NCI-H187 (cell line): Measurements from ENCODE around the gene KRT38.
A peak's percentile ranks its signal among the peaks of the same experiment; 100 is the strongest.
"Not testable (repeated sequence)": the region's sequence is repeated elsewhere in the genome, so short reads cannot be mapped to it uniquely, and the experiment has no call there.

Source experiments
- DNase-seq, 2 experiments: peaks; one replicate each; lab custom pipeline; 2025; lab: John Stamatoyannopoulos, UW

The KRT38 gene

DNA sequence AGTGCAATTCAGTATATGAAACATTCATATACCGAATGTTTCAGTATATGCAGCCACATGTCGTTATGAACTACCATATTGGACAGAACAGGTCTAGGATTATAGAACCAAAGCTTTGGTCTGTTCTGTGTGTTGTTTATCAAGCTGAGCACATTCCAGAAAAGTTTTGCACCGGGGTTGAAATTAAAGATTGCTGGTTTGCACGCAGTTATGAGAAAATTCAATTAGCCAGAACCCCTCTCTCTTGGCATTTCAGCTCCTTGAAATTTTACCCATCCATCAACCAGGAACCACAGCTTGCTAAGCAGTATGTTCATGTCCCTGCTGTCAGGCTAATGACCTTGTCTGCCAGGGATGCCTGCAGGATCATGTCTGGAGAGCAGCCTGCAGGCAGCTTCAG is 16.9 kb upstream of the KRT38 start:
- DNase-seq, result no peak

DNA sequence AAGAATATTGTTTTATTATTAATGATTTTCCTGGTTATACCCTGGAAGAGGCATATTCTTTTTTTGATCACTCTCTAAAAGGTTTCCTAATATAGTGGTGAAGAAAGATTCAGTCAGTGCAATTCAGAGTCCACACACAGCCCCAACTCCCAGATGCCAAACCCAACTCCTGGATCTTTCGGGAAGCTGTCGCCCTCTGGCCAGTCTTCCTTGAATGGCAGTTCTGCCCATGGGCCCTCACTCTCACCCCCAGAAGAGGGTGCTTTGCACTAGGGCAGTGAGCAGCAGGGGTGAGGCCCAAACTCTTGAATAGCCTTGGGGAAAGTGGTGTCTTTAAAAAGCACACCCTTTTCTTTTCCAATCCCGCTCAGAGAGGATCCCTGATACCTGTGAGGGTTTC is 15.4 kb upstream of the KRT38 start:
- no peak for DNase-seq

DNA sequence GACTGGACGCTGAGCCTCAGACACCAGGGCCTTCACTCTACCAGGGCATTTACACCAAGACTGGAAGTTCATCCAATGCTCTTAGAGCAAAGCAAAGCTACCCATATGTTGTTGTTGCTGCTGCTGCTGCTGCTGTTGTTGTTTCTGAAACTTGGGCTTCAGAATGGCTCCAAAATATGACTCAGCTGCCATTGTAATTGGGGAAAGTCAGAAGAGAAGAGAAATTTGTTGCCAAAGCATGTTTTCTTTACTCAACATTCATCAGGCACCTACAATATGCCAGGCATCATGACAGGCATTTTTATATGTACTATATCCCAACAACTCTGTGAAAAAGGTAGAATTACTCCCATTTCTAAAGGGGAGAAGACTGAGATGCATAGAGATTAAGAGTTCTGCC is 14.5 kb upstream of the KRT38 start:
- no peak for DNase-seq

DNA sequence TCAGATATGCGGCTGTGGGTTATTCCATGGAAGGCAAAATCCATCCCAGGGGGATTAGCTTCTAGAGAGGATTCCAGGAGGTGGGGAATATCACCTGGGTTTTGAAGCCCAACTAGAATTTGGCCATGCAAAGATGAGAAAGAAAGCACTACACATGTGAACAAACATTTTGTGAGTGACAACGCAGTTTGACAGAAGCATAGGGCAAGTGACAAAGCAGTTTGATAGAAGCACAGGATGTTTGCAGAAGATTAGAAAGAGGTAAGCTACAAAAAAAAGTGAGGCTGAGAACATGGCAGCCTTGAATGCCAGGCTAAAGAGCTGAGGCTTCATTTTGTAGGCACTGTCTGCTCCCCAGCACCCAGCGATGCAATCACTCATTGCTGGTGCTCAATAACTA is 12.3 kb upstream of the KRT38 start:
- DNase-seq, result no peak

DNA sequence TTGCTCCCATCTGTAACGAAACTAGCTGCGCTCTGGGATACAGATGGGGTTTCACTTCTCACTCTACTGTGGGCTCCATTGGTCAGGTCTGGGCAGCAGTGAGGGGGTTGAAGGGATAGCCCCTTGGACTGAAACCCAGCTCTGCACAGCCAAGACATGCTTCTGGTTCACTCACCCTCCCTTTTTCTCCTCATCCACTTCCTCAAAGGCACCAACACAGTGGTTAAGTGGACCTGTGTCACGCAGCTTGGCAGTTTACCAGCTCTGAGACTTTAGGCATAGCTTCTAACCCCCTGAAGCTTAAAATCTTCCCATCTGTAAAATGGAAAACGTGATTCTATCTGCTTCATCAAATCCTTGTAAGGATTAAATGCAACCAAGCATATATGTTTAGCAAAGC is 11.5 kb upstream of the KRT38 start:
- no peak for DNase-seq

DNA sequence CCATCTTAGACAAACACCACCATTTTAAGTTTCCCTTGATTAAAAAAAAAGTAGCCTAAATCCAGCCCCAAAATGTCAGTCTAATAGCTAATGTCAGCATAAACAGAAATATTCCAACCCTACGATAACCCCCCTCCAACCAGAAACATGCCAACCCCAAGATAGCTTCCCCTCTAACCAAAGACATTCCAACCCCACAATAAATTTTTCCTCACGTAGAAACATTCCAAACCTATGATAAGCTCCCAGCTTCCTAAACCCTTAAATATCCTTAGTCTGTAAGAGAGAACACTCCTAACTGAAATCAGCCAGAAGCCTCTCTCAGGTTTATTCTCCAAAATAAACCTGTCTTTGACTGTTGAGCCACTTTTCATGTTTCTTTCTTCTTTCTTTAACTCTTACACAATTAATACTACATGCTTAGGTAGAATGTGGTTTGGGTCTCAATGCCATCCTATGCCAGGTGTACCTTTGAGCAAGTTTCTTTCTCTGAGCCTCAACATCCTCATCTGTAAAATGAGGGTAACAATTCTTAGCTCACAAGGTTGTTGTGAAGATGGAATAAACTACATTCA is 10.5 kb upstream of the KRT38 start:
- no peak for DNase-seq

DNA sequence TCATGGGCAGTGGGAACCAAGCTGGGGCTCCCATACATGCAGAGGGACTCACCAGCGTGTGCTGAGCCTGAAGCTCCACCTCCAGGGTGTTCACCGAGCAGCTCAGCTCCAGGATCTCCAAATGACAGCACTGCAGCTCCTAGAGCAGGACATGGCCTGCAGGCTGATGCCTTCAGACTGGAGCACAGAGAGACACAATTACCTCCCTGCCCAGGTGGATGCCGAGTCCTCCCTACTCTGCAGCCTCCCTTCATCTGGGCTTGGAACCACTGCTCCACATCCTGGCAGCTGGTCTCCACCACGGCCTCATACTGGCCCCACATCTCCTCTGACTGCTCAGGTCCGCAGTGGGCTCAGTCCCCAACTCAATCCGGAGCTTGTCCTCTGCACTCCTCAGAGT is 8.2 kb upstream of the KRT38 start:
- no peak for DNase-seq

DNA sequence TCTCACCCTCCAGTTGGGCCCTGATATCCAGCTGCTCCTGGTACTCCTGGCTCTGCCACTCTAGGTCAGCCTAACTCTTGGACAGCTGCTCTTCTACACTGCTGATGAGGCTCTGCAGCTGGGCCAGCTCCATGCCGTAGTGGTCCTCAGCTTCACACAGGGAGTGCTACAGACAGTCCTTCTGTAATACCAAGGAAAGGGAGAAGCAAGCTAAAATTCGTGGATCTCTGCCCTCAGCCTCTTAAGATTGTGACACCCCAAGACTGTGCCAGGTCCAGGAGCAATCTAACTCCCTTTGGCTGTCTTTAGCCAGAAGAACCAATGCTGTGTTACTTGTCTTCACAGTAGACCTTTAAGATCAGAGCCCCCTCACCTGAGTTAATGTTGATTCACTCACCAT is 7.7 kb upstream of the KRT38 start:
- no peak for DNase-seq

DNA sequence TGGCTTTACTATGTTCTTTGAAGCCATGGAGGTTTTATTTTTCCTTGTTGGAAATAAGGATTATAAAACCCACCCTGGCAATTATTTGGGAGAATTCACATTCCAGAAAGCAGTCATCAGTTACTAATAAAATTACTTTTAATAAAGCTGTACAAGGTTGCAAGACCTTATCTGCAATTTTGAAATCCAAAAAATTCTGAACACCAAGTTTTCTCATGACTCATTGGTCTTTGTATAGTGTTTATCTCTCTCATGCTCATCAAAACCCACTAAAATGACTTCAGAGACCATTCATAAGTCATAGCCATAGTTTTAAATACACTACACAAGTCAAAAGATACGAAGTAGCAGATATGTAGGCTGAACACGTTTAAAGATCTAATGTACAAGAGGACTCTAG is 6.0 kb upstream of the KRT38 start:
- no peak for DNase-seq

DNA sequence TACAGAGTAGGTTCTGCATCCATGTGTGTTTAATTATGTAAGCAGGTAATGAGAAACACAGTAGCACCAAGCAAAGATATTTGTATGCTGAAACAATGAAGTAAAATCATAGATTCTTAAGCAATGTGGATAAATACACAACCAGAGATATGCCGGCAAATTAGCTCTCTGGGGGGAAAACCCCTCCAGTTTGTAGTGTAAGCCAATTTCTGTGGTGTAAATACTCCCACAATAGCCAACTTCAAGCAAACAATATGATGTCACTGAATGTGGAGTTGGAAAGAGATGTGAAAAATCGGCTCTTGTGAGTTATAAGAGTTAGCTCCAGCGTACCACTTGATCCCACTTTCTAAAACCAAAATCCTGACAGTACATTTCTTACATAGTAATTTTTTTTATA is 3.9 kb upstream of the KRT38 start:
- DNase-seq, result no peak

DNA sequence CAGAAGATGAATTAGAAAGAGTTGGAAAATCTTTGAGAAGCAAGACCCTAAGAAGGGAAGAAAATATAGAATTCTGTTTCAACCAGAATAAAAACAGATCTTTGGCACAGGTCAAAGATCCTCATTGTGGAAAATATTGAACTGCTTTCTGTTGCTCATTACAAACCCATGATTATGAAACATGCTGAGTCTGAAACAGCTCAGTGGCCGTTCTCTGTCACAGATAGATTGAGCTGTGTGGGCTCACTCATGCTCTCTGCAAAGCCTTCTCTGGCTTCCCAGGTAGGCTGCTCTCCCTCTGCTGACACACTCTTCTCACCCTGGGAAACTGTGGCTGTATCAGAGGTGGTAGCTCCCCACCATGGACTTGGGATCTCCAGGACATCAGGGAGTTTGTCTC is 3.4 kb upstream of the KRT38 start:
- no peak for DNase-seq

DNA sequence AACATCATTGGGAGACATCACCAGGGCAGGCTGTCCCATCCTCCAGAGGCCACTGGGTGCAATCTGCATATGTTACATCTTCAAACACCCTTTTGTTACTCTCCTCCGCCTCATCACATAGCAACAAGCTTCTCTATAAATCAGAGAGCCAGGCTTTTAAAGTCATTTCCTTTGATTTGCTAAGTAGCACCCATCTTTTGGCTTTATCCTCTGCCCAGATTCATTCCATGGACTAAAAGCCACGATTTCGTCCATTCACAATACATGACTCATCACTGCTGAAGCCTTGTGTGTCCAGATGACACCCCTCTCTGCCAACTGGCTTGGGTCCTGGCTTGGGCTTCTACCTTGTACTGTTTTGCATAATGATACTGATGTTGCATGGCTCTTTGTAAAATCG is 2.0 kb upstream of the KRT38 start:
- DNase-seq, result no peak

DNA sequence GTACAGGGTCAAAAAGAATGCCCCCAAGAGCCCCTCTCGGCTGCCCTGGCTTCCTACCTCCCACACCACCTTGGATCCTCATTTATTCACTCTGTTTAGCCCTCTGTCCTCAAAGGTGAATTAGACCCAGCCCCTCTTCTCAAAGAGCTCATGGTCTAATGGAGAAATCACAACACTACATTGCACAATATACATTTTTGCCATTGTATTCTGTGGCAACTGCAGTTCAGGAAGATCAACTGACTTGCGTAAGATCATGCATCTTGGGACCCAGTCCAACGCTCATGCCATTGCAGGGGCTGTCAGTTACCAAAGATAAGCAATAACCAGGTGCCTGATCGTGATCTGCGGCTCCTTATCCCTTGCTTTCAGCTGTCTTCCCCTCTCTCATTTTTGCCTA is 1.4 kb downstream of the KRT38 start:
- DNase-seq, result no peak

DNA sequence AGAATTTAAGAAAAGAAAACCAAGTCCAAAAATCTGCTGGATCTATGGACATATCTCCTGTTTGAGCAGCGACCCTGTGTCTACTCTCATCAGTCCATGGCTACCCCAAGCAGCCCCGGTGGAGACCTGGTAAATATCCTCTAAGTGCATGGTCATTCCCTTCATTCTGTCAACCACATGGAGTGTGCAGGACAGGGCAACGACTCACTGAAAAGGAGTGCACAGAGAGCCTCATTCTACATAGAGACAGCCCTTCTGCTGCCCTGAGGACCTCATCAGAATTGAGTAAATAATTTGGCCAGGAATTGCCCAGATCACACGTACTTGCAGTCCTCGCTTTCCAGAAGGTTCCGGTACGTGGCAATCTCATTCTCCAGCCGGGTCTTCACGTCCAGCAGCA is 3.0 kb downstream of the KRT38 start:
- no peak for DNase-seq

DNA sequence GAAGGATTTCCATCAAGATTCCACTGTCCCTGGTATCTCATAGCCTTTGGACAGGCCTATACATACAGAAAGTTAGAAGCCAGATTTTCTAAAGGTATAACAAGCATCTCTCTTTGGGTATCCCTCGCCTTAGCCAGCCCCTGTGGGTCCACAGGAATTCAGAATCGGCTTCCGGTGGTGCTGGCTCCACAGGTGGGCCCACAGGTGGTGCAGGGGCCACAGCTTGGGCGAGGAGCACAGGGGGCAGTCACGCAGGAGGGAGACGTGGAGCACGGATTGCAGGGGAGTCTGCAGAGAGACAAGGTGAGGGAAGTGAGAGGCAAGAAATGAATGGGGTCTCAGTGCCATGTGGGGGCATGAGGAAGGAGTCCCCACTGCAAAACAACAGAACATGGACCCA is 3.5 kb downstream of the KRT38 start:
- DNase-seq, result no peak

DNA sequence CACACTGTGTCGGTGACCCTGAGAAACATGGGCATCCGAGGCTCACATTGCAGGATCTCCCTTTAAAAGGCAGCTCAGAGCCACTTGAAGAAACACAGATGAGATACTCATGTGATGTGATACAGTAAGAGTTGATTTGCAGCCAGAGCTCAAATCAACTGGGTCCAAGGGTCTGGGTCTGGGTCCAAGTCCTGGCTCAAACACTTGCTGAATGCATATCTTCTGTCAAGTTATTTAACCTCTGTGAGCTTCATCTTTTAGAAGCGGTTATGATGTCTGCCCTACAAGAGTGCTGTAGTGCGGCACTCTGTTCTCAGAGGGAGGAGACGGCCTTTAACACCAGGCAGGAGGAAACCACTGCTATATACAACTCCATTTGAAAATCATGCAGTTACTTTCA is 6.4 kb downstream of the KRT38 start:
- DNase-seq, result peak in 1 of 2 experiments; percentile 81

DNA sequence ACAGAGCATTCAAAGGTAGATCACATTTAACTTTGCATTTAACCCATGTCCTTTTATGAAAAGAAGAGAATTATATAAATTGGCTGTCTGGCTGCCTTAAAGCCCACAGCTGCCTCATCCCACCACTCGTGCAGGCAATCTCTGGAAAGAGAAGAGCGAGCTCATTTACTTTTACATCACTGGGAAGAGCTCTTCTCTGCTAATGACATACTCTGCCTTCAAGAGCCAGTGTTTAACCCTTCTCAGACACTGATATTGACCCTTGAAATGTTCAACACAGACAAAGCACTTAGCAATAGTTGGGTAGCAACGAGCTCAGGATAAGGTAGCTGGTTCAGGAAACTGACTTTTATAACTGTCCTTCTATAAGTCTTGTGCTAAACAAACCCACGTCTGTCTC is 6.8 kb downstream of the KRT38 start:
- peak; percentile 66 to 81 for DNase-seq

DNA sequence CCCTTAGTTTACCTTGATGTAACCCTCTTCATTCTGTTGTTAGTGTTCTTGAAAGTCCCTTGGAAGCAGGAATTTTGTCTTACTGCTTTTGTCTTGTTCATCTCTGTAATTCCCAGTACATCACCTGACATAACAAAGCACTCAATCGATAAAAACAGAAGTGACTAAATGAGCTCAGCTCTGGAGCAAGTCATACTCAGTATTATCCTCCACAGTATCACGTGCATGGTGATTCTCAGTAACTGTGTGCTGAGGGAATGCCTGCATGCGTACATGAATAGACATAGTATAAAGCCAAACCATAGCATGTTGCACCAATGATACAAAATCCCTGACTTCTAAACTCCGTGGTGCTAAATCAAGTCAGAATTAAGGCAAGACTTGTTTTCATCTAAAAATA is 7.2 kb downstream of the KRT38 start:
- no peak for DNase-seq

DNA sequence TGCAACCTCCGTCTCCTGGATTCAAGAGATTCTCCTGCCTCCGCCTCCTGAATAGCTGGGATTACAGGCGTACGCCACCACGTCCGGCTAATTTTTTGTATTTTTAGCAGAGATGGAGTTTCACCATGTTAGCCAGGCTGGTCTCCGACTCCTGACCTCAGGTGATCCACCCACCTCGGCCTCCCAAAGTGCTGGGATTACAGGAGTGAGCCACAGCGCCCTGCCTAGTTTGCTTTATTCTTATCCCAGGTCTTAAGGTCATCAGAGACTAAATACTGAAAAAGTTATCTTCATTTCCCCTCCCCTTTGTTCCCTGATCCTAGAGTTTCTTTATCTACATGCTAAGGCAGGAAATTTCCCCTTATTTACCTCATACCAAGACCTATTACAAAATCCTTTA is 10.4 kb downstream of the KRT38 start:
- DNase-seq, result not testable (repeated sequence)

DNA sequence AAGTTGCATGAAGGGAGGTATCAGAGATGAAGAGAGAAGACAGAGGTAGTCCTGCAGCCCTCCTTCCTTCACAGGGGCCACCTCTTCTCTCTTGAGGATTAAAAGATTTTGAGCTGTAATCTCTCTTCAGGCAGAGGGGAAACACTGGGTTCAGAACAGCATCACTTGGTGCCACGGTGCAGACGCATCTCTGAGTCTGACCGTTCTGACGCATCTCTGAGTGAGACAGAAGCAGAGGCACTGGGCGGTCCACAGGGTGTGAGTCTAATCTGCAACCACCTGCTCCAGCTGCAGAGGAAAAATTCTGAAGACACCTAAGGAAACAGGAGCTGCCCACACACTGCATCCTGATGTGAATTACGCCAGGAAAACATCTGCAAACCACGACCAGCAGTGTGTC is 11.1 kb downstream of the KRT38 start:
- DNase-seq, result no peak

DNA sequence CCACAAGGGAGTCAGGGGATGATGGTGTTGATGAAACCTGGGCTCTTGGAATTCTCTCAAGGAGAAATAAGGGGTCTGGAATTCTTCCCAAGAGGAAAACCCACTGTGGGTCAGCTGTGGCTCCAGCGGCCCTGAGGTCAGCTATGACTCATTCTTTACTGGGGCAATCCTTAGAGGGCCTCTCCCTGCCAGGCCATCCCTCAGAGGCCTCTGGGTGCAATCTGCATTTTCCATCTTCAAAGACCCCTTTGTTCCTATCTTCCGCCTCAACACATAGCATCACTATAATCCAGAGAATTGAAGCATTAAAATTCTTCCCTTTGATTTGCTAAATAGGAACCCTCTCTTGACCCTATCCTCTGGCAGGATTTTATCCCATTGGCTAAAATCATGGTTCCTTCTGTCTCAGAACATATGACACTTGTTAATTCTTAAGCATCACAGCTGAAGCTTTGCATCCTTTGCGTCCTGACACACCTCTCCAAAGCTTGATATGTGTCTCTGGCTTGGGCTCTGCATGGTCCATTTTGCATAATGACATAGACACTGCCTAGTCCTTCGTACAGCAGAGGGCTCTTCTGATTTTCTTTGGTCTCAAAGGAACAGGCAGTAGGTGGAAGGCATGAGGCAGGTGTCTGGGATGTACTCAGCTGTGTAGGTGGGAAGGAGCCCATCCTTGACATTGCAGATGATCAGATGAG is 12.0 kb downstream of the KRT38 start:
- DNase-seq, result no peak

DNA sequence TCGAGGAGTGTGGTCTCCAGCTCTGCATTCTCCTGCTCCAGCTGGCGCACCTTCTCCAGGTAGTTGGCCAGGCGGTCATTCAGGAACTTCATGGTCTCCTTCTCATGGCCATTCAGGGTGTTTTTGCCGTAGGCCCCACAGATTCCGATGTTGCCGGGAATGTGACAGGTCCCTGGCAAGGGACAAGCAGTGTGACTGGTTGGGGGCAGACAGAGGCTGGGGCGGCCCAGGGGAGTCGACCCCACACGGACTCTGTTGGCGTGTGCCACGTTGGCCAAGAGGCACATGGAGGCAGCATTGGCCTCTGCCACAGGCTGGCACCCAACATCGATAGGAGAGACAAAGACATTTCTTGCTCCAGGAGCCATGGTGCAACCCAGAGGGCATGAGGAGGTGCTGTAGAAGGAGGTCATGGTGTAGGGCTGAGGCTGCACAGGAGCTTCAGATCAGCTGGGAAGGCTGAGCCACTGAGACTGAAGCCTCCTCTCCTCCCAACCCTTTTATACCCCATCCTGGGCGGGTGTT is 16.6 kb downstream of the KRT38 start, which contains the start of gene KRT37:
KRT37 (minus strand) TSS at position 475 of the 525 bp plus-strand sequence; CDS start at position 413, 62 bp downstream.
- no peak for DNase-seq

DNA sequence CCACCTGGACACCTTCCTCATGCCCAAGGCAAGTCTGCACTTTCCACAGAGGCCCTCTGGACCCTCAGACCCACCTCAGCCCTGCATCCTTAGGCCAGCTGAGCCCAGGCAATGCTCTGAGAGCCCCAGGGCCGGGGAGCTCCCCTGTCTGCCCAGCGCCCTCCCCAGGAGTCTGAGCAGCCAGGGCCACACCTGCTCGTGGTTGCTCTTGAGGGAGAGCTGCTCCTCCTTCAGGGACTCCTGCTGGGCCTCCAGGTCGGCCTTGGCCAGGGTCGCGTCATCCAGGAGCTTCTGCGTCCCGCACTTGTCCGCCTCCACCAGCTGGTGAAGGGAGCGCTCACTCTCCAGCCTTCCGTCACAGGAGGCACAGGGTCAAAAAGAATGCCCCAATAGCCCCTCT is 18.2 kb downstream of the KRT38 start:
- DNase-seq, result not testable (repeated sequence)

DNA sequence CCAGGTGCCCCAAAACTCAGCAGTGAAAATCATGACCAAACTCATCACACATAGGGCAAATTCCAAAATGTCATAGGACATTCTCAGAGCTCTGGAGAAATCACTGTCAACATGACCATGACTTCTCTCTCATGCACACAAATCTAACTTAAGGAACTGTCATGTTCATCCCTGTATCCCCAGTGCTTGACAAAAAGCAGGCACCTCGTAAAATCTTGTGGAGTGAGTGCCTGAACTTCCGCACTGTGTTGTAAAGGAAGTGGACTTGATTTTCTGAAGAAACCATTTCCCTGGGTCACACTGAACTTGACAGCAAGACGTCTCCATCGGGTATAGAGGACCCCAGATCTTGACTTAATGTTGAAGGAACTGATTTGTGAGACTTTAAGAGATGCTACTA is 19.2 kb downstream of the KRT38 start:
- DNase-seq, result no peak
